GM23248 (cell line): ENCODE results near the gene TEX10. TPM values are rescaled to one million over a fixed set of nuclear protein-coding genes. Genes with fewer than 3 reads are reported as not detected.

ENCODE experiments used
- DNase-seq: peaks from one replicate; pipeline ENCODE4 v3.0.0-alpha.2; 2015
- H2AFZ ChIP-seq: fragments of 200-600 bp; sonication (generic); 2 replicates; pipeline ENCODE4 v1.6.1; 2016; ENCODE audit warnings: antibody characterized with exemption
- H3F3A ChIP-seq: fragments of 200-600 bp; sonication (generic); 2 replicates; pipeline ENCODE4 v1.6.1; 2016; ENCODE audit warnings: mild to moderate bottlenecking, antibody characterized with exemption, mixed run types; ENCODE audit not compliant: insufficient read depth
- H3K27ac ChIP-seq: fragments of 200-600 bp; sonication (generic); 2 replicates; pipeline ENCODE4 v1.5.1; 2016; ENCODE audit warnings: mild to moderate bottlenecking
- H3K27me3 ChIP-seq: fragments of 200-600 bp; sonication (generic); replicated peaks from 2 replicates; pipeline ENCODE4 v1.6.1; 2016; ENCODE audit warnings: mild to moderate bottlenecking; ENCODE audit not compliant: insufficient read depth
- H3K36me3 ChIP-seq: fragments of 200-600 bp; sonication (generic); 2 replicates; pipeline ENCODE4 v1.6.1; 2016; ENCODE audit warnings: low read depth, mild to moderate bottlenecking
- H3K4me1 ChIP-seq: fragments of 200-600 bp; sonication (generic); 2 replicates; pipeline ENCODE4 v1.6.1; 2016; ENCODE audit warnings: mild to moderate bottlenecking; ENCODE audit not compliant: insufficient read depth
- H3K4me2 ChIP-seq: fragments of 200-600 bp; sonication (generic); one replicate; pipeline ENCODE4 v1.6.1; 2016; ENCODE audit warnings: mild to moderate bottlenecking; ENCODE audit not compliant: unreplicated experiment
- H3K4me3 ChIP-seq: fragments of 200-600 bp; sonication (generic); 2 replicates; pipeline ENCODE4 v1.5.1; 2016; ENCODE audit warnings: mild to moderate bottlenecking
- H3K79me2 ChIP-seq: fragments of 200-600 bp; sonication (generic); 2 replicates; pipeline ENCODE4 v1.6.1; 2016; ENCODE audit warnings: mild to moderate bottlenecking; ENCODE audit not compliant: insufficient read depth
- H3K9ac ChIP-seq: fragments of 200-600 bp; sonication (generic); 2 replicates; pipeline ENCODE4 v1.6.1; 2016; ENCODE audit warnings: mild to moderate bottlenecking
- H3K9me2 ChIP-seq: fragments of 200-600 bp; sonication (generic); 2 replicates; pipeline ENCODE4 v1.6.1; 2016; ENCODE audit warnings: mixed run types, mild to moderate bottlenecking, moderate library complexity; ENCODE audit not compliant: insufficient read depth
- H3K9me3 ChIP-seq: fragments of 200-600 bp; sonication (generic); one replicate; pipeline ENCODE4 v1.6.1; 2017; ENCODE audit warnings: low read depth
- H4K20me1 ChIP-seq: fragments of 200-600 bp; sonication (generic); 2 replicates; pipeline ENCODE4 v1.6.0; 2016; ENCODE audit not compliant: insufficient read depth
- EZH2 ChIP-seq: fragments of 200-600 bp; sonication (generic); IDR thresholded peaks from 2 replicates; pipeline ENCODE4 v1.6.1; 2018; ENCODE audit warnings: antibody characterized with exemption, mild to moderate bottlenecking; ENCODE audit not compliant: insufficient read depth, poor library complexity, severe bottlenecking
- EZH2phosphoT487 ChIP-seq: fragments of 200-600 bp; sonication (generic); IDR thresholded peaks from 2 replicates; pipeline ENCODE4 v1.6.1; 2018; ENCODE audit warnings: antibody characterized with exemption, moderate library complexity, mild to moderate bottlenecking, low read depth; ENCODE audit not compliant: insufficient read depth
- WGBS, 2 experiments: methylation state at CpG; one replicate each; pipeline ENCODE4 v1.1.6; 2015 to 2017; ENCODE audit warnings: low lambda C conversion rate in 2 of 2, low coverage in 1 of 2; ENCODE audit errors: missing lambda C conversion rate in 2 of 2; 5-methylcytosine and 5-hydroxymethylcytosine counted together
- in situ Hi-C: fragments of 300-500 bp; cut with MboI; formaldehyde crosslinking; loops from 2 replicates; pipeline ENCODE4 v1.15.0; 2020
- polyA plus RNA-seq: library from polyadenylated mRNA; unstranded; fragments of >200 nt; fragmentation: Nextera tagmentation; extraction: Ambion mirVana; gene quantifications from 2 replicates; pipeline ENCODE4 v1.2.1, GENCODE V29; 2016
- total RNA-seq: library from RNA; depleted of rRNA; stranded (reverse); fragments of >200 nt; shearing (Covaris generic); gene quantifications from 2 replicates; pipeline ENCODE4 v1.2.3, GENCODE V29; 2014

TEX10 gene
- total and polyA plus RNA-seq, 2 experiments from 2014 or later = 19.6 to 30.9 TPM

DNA sequence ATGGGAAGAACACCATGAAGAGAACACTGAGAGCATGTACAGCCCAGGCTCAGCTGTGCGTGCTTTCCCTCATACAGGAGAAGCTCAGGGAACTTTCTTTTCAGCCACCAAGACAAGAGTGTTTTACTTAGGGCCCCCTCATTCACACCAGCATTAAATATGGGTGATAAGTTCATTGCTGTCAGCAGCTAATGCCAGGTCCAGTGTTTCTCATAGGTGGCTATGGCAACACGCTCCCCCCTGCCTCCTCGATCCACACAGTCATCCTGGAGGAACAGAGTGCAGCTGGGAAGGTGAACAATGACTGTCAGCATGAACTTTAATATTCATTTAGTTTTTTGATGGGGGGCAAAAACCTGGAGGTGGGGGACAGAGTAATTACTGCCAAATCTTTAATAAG lies 54.4 kb downstream of the TEX10 start:
- no peak for DNase-seq
- Histone ChIP-seq H3K4me2 (no peak overlapping the region), H2AFZ (no peak overlapping the region), H3F3A (0 out of 2 replicates have a peak, but pooled peaks cover 4% of the 10 kb centered on the region), H4K20me1 (no peaks in the 10 kb centered on the region), H3K9me3 (no peaks in the 10 kb centered on the region), H3K4me3 (no peak overlapping the region), H3K36me3 (peaks cover 35% of the 10 kb centered on the region), H3K9me2 (no peaks in the 10 kb centered on the region), H3K79me2 (peaks cover 8% of the 10 kb centered on the region; the same call in 1 of the 2 replicates), H3K27ac (no peak overlapping the region), H3K9ac (no peak overlapping the region), H3K4me1 (no peaks in the 10 kb centered on the region), H3K27me3 (no peaks in the 10 kb centered on the region)
- TF ChIP-seq EZH2phosphoT487 (no peak), EZH2 (no peak)
- in situ Hi-C loops = no loop called here
- WGBS, 2 experiments = 98% methylated on average over 3 of the region's 3 CpGs

DNA sequence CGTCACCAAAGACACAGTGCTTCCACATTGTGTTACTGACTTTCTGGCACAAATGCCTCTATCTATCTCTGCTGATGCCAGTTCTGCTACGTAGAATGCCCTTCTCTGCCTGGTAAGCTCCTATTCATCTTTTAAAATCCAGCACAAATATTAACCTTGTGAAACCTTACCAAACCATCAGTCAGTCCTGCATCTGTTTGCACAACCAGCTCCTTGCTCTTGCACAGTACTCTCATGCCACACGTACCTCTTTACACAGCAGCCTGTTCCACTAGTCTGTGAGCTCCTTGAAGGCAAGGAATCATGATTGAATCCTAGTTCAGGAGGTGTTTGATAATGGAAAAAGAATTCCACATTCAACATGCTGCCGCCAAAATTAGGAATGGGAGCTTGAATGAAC lies 56.3 kb downstream of the TEX10 start:
- TF ChIP-seq EZH2 (no peak), EZH2phosphoT487 (no peak)
- Histone ChIP-seq H3K79me2 (no peaks in the 10 kb centered on the region; the same call in 1 of the 2 replicates), H2AFZ (no peak overlapping the region), H3K9me2 (no peaks in the 10 kb centered on the region), H3K9me3 (no peaks in the 10 kb centered on the region), H3K9ac (no peak overlapping the region), H3K4me1 (no peaks in the 10 kb centered on the region), H3K27me3 (no peaks in the 10 kb centered on the region), H4K20me1 (no peaks in the 10 kb centered on the region), H3K27ac (no peak overlapping the region), H3K4me3 (no peak overlapping the region), H3F3A (0 out of 2 replicates have a peak, but pooled peaks cover 4% of the 10 kb centered on the region), H3K36me3 (peaks cover 22% of the 10 kb centered on the region), H3K4me2 (no peak overlapping the region)
- in situ Hi-C loops = no loop called here
- DNase-seq = no peak
- 89 to 94% methylated on average over 4 of the region's 4 CpGs for whole genome bisulfite sequencing, 2 experiments

DNA sequence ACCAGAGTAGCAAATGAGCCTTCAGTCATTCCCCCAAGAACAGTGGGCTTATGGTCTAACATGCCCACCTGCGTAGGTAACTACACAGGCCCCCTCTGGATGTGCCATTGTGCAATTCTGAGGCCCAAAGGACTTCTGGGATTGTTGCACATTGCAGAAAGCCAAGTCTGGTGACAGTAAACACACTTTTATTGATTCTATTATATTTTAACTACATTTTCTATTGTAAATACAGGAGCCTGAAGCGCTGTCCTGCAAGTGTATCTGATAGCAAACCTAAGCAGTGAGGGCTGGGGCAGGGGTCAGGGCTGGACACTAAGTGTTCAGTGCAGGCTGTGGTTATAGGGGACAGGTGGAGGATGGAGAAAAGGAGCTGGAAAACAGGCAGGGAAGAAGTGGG lies 57.5 kb downstream of the TEX10 start:
- H2AFZ ChIP-seq = no peak overlapping the region
- H3K4me2 ChIP-seq = no peak overlapping the region
- WGBS, 2 experiments = 91 to 97% methylated on average over 2 of the region's 2 CpGs
- H3K4me3 ChIP-seq = no peak overlapping the region
- no peaks in the 10 kb centered on the region for H4K20me1 ChIP-seq
- no peaks in the 10 kb centered on the region for H3K4me1 ChIP-seq
- no peaks in the 10 kb centered on the region for H3K9me3 ChIP-seq
- H3F3A ChIP-seq = 0 out of 2 replicates have a peak, but pooled peaks cover 4% of the 10 kb centered on the region
- no peaks in the 10 kb centered on the region for H3K27me3 ChIP-seq
- in situ Hi-C loops = no loop called here
- no peaks in the 10 kb centered on the region; the same call in 1 of the 2 replicates for H3K79me2 ChIP-seq
- no peak for DNase-seq
- no peak overlapping the region for H3K27ac ChIP-seq
- H3K36me3 ChIP-seq = peaks cover 17% of the 10 kb centered on the region
- H3K9me2 ChIP-seq = no peaks in the 10 kb centered on the region
- TF ChIP-seq EZH2 (no peak), EZH2phosphoT487 (no peak)
- H3K9ac ChIP-seq = no peak overlapping the region

DNA sequence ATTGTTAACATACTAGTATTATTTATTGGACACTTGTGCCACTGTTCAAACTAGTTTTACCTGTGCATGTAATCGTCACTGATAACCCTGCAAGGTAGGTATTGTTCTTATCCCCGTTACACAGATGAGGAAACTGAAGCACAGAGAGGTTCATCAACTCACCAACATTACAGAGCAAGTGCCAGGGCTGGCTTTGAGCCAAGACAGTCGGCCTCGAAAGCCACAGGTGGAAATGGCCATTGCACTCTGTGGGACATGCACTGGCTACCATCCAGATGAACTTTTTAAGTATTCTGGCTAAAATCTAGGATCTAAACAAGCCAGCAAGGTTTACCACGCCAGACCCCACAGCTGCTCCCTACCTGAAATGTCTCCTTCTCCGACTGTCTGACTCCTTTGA lies 57.9 kb downstream of the TEX10 start:
- Histone ChIP-seq H2AFZ (no peak overlapping the region), H3K36me3 (peaks cover 13% of the 10 kb centered on the region; the same call in 1 of the 2 replicates), H3K4me1 (no peaks in the 10 kb centered on the region), H4K20me1 (no peaks in the 10 kb centered on the region), H3K79me2 (no peaks in the 10 kb centered on the region; the same call in 1 of the 2 replicates), H3K27me3 (no peaks in the 10 kb centered on the region), H3K9me2 (no peaks in the 10 kb centered on the region), H3K4me3 (no peak overlapping the region), H3K9me3 (no peaks in the 10 kb centered on the region), H3F3A (0 out of 2 replicates have a peak, but pooled peaks cover 4% of the 10 kb centered on the region), H3K9ac (no peak overlapping the region), H3K27ac (no peak overlapping the region), H3K4me2 (no peak overlapping the region)
- in situ Hi-C loops = no loop called here
- TF ChIP-seq EZH2phosphoT487 (no peak), EZH2 (no peak)
- WGBS, 2 experiments = 94 to 97% methylated on average over 6 of the region's 6 CpGs
- no peak for DNase-seq
